HepG2 (cell line): ENCODE data around the gene PLA2G4D.

Experiments
- E2F1 ChIP-seq: sonication (generic); formaldehyde crosslinking; IDR thresholded peaks from 2 replicates; pipeline ENCODE4 v1.5.0; 2020; ENCODE audit warnings: missing genetic modification reagents
- FOSL2 ChIP-seq: sonication (generic); formaldehyde crosslinking; IDR thresholded peaks from 2 replicates; pipeline ENCODE4 v1.4.0; 2020; ENCODE audit warnings: missing genetic modification reagents
- JUNB ChIP-seq: sonication (generic); formaldehyde crosslinking; IDR thresholded peaks from 2 replicates; pipeline ENCODE4 v1.8.0; 2022; ENCODE audit warnings: missing genetic modification reagents, mild to moderate bottlenecking, borderline replicate concordance
- MIXL1 ChIP-seq: IDR thresholded peaks from 2 replicates; pipeline ENCODE4 v1.6.1; 2016
- RELA ChIP-seq: sonication (generic); formaldehyde crosslinking; IDR thresholded peaks from 2 replicates; pipeline ENCODE4 v1.4.0; 2020; ENCODE audit warnings: missing genetic modification reagents
- SRF ChIP-seq: IDR thresholded peaks from 2 replicates; pipeline ENCODE4 v1.6.1; 2011; ENCODE audit warnings: mild to moderate bottlenecking, low read depth, low read length, moderate library complexity
- ZNF234 ChIP-seq: sonication (generic); formaldehyde crosslinking; conservative IDR thresholded peaks from 2 replicates; pipeline ENCODE4 v1.5.1; 2020; ENCODE audit warnings: mild to moderate bottlenecking, missing genetic modification reagents
- ZNF775 ChIP-seq: sonication (generic); formaldehyde crosslinking; IDR thresholded peaks from 2 replicates; pipeline ENCODE4 v1.4.0; 2020; ENCODE audit warnings: missing genetic modification reagents, mild to moderate bottlenecking, moderate library complexity, borderline replicate concordance

- TF ChIP-seq ZNF775 (CRISPR knock-in tag): no peak
- no peak for TF ChIP-seq MIXL1
- TF ChIP-seq SRF: no peak
- no peak for TF ChIP-seq ZNF234 (CRISPR knock-in tag)
- no peak for TF ChIP-seq RELA
- TF ChIP-seq FOSL2: no peak
- TF ChIP-seq JUNB (CRISPR knock-in tag): no peak
- no peak for TF ChIP-seq E2F1 (CRISPR knock-in tag)
Measured at GRCh38 chr15:42131826-42132806, 37.8 kb upstream of the PLA2G4D start.
